Testis (tissue), 2 donors: ENCODE data around the gene CHST3.

ENCODE experiments used
- POLR2A ChIP-seq: fragments of 450-650 bp; IDR thresholded peaks from one replicate; pipeline ENCODE4 v1.6.1; 2017; ENCODE audit warnings: antibody characterized with exemption, mild to moderate bottlenecking, moderate library complexity
- TF ChIP-seq, protein P1 (sequence below), 3 experiments: fragments of 450-650 bp in 2 of 3; fragments of 200-600 bp in 1 of 3; sonication (generic) in 1 of 3; IDR thresholded peaks; one replicate each; pipeline ENCODE4 v1.5.1; 2016 to 2019; ENCODE audit warnings: antibody characterized with exemption in 3 of 3, mild to moderate bottlenecking in 2 of 3, moderate library complexity in 1 of 3

DNA sequence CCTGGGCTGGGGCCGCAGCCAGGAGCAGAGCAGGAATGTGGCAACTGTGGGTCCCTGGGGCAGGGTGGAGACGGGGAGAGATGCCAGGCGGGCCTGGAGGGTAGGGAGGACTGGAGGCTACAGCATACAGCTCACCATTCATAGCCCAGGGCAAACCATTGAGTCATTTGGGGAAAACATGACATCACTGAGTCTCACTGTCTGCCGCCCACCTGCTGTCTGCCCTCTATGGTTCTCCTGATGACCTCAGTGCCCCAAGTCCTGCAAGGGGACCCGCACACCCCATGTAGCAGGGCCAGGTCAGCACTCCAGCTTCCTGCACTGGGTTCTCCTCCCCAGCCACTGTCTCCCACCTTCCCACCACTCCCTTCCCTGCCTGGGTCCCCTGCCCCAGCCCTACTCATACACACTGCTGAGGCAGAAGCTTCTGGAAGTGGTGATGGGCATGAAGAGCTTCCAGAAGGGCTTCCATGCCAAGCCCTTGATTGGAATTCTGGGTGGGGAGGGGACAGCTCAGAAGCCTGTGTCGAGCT, 10.4 kb downstream of the CHST3 start:
- TF ChIP-seq, protein P1, sequence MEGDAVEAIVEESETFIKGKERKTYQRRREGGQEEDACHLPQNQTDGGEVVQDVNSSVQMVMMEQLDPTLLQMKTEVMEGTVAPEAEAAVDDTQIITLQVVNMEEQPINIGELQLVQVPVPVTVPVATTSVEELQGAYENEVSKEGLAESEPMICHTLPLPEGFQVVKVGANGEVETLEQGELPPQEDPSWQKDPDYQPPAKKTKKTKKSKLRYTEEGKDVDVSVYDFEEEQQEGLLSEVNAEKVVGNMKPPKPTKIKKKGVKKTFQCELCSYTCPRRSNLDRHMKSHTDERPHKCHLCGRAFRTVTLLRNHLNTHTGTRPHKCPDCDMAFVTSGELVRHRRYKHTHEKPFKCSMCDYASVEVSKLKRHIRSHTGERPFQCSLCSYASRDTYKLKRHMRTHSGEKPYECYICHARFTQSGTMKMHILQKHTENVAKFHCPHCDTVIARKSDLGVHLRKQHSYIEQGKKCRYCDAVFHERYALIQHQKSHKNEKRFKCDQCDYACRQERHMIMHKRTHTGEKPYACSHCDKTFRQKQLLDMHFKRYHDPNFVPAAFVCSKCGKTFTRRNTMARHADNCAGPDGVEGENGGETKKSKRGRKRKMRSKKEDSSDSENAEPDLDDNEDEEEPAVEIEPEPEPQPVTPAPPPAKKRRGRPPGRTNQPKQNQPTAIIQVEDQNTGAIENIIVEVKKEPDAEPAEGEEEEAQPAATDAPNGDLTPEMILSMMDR (IDR thresholded peaks at IDR 0.05), result no peak
- no peak for TF ChIP-seq POLR2A
